Spleen (tissue), 7 donors: ENCODE measurements around the gene PTTG1IP.

ENCODE experiments used
- POLR2A ChIP-seq, 3 donors: fragments of 450-650 bp; IDR thresholded peaks; one replicate each; pipeline ENCODE4 v1.5.1; 2017; ENCODE audit warnings: antibody characterized with exemption in 3 of 3, mild to moderate bottlenecking in 1 of 3
- POLR2AphosphoS5 ChIP-seq, 3 donors: sonication (generic); formaldehyde crosslinking; IDR thresholded peaks; one replicate each; pipeline ENCODE4 v1.5.1; 2017; ENCODE audit warnings: antibody characterized with exemption in 3 of 3
- TF ChIP-seq, protein P1 (sequence below), 11 experiments: fragments of 200-600 bp in 7 of 11; fragments of 450-650 bp in 4 of 11; sonication (generic) in 4 of 11; IDR thresholded peaks in 8 of 11; conservative IDR thresholded peaks in 3 of 11; 1 replicate in 7 of 11; 2 replicates in 4 of 11; pipeline versions ENCODE4 v1.4.0 to v1.8.0; 2016 to 2021; ENCODE audit warnings: antibody characterized with exemption in 11 of 11, inconsistent platforms in 4 of 11, mild to moderate bottlenecking in 1 of 11
- donor health status: DM: no; HTN: no; CAD: no; lungs with moderate emphysema.
- donor health status: DM: no; HTN: no; CAD: no.
- donor health status: DM: no; HTN: no; CAD: no.

- TF ChIP-seq, protein P1, sequence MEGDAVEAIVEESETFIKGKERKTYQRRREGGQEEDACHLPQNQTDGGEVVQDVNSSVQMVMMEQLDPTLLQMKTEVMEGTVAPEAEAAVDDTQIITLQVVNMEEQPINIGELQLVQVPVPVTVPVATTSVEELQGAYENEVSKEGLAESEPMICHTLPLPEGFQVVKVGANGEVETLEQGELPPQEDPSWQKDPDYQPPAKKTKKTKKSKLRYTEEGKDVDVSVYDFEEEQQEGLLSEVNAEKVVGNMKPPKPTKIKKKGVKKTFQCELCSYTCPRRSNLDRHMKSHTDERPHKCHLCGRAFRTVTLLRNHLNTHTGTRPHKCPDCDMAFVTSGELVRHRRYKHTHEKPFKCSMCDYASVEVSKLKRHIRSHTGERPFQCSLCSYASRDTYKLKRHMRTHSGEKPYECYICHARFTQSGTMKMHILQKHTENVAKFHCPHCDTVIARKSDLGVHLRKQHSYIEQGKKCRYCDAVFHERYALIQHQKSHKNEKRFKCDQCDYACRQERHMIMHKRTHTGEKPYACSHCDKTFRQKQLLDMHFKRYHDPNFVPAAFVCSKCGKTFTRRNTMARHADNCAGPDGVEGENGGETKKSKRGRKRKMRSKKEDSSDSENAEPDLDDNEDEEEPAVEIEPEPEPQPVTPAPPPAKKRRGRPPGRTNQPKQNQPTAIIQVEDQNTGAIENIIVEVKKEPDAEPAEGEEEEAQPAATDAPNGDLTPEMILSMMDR (IDR thresholded peaks at IDR 0.05 in 8 of 11, conservative IDR thresholded peaks at IDR 0.05 in 3 of 11): no peak
- TF ChIP-seq POLR2A (IDR thresholded peaks at IDR 0.05) (no peak), POLR2AphosphoS5 (IDR thresholded peaks at IDR 0.05) (no peak)
Observed at GRCh38 chr21:44838039-44838895, 35.2 kb downstream of the PTTG1IP start.
